Duodenal mucosa (tissue), 2 donors: Measurements from ENCODE around the gene DNASE1L2.
"Not testable (repeated sequence)": the region's sequence is repeated elsewhere in the genome, so short reads cannot be mapped to it uniquely, and the experiment has no call there.

Experiments
- H3K27ac ChIP-seq: one replicate; pipeline ENCODE4 v1.7.0; 2013; ENCODE audit warnings: low read depth, low read length
- H3K27me3 ChIP-seq, 2 donors: one replicate each; pipeline ENCODE4 v1.7.0; 2013; ENCODE audit warnings: low read length in 2 of 2, control low read depth in 1 of 2; ENCODE audit not compliant: insufficient read depth in 2 of 2, control insufficient read depth in 1 of 2
- H3K36me3 ChIP-seq, 2 donors: one replicate each; pipeline ENCODE4 v1.7.0; 2013; ENCODE audit warnings: low read length in 2 of 2, control low read depth in 1 of 2; ENCODE audit not compliant: insufficient read depth in 2 of 2, control insufficient read depth in 1 of 2
- H3K4me1 ChIP-seq, 2 donors: one replicate each; pipeline ENCODE4 v1.7.0; 2013; ENCODE audit warnings: low read length in 2 of 2, control low read depth in 1 of 2; ENCODE audit not compliant: insufficient read depth in 2 of 2, control insufficient read depth in 1 of 2
- H3K4me3 ChIP-seq, 2 donors: one replicate each; pipeline ENCODE4 v1.7.0; 2013; ENCODE audit warnings: low read length in 2 of 2, low read depth in 1 of 2
- H3K9ac ChIP-seq, 2 donors: one replicate each; pipeline ENCODE4 v1.7.0; 2013; ENCODE audit warnings: low read length in 2 of 2, low read depth in 1 of 2
- H3K9me3 ChIP-seq, 2 donors: one replicate each; pipeline ENCODE4 v1.7.0; 2013; ENCODE audit warnings: low read length in 2 of 2, control low read depth in 1 of 2; ENCODE audit not compliant: control insufficient read depth in 1 of 2

Gene DNASE1L2

GRCh38 chr16:2250652-2251295 lies 14.5 kb downstream of the DNASE1L2 start:
- Histone ChIP-seq H3K27me3 (no peaks in the 10 kb centered on the region), H3K9ac (peak overlapping the region; percentile 61 to 77), H3K36me3 (peaks cover 16 to 40% of the 10 kb centered on the region in 2 donors), H3K9me3 (no peaks in the 10 kb centered on the region), H3K4me1 (peaks cover 8 to 15% of the 10 kb centered on the region in 2 donors), H3K4me3 (peak overlapping the region; percentile 76 to 77), H3K27ac (peak overlapping the region; percentile 81)

- Histone ChIP-seq H3K36me3 (peaks cover 10 to 40% of the 10 kb centered on the region in 2 donors), H3K27ac (peak within 1 kb of the TSS; percentile 81)
Observed at GRCh38 chr16:2251296-2252111, 15.3 kb downstream of the DNASE1L2 start, which contains the start of gene ECI1. Gene ECI1, minus strand, starts transcription at chr16:2251587. Its CDS starts 21 bp downstream, at chr16:2251566.

GRCh38 chr16:2252806-2253148 lies 16.5 kb downstream of the DNASE1L2 start:
- Histone ChIP-seq H3K36me3 (peaks cover 20 to 49% of the 10 kb centered on the region in 2 donors), H3K27me3 (no peaks in the 10 kb centered on the region), H3K4me1 (peaks cover 8 to 15% of the 10 kb centered on the region in 2 donors), H3K27ac (no peak overlapping the region), H3K9me3 (no peaks in the 10 kb centered on the region), H3K4me3 (no peak overlapping the region), H3K9ac (no peak overlapping the region)

More at GRCh38 chr16:2251296-2252111, 15.3 kb downstream of the DNASE1L2 start, which contains the start of gene ECI1:
- H3K9me3 ChIP-seq, result no peaks in the 10 kb centered on the region
- peak within 1 kb of the TSS; percentile 76 to 77 for H3K4me3 ChIP-seq
- no peaks in the 10 kb centered on the region for H3K27me3 ChIP-seq
- peak within 1 kb of the TSS; percentile 61 to 77 for H3K9ac ChIP-seq
- H3K4me1 ChIP-seq, result peaks cover 8 to 15% of the 10 kb centered on the region in 2 donors

GRCh38 chr16:2253293-2253692 lies 17.0 kb downstream of the DNASE1L2 start:
- no peak overlapping the region for H3K9ac ChIP-seq
- H3K4me3 ChIP-seq, result no peak overlapping the region
- H3K27ac ChIP-seq, result no peak overlapping the region
- no peaks in the 10 kb centered on the region for H3K27me3 ChIP-seq
- peaks cover 25 to 53% of the 10 kb centered on the region in 2 donors for H3K36me3 ChIP-seq
- peaks cover 8 to 15% of the 10 kb centered on the region in 2 donors for H3K4me1 ChIP-seq
- H3K9me3 ChIP-seq, result no peaks in the 10 kb centered on the region

GRCh38 chr16:2256531-2257140 lies 20.4 kb downstream of the DNASE1L2 start:
- Histone ChIP-seq H3K9ac (no peak overlapping the region), H3K4me3 (no peak overlapping the region), H3K9me3 (no peaks in the 10 kb centered on the region), H3K27me3 (no peaks in the 10 kb centered on the region), H3K36me3 (peaks cover 31 to 78% of the 10 kb centered on the region in 2 donors), H3K4me1 (peaks cover 7 to 8% of the 10 kb centered on the region in 2 donors), H3K27ac (no peak overlapping the region)

GRCh38 chr16:2257726-2258125 lies 21.5 kb downstream of the DNASE1L2 start:
- H3K4me1 ChIP-seq, result no peaks in the 10 kb centered on the region
- H3K27me3 ChIP-seq, result no peaks in the 10 kb centered on the region
- no peak overlapping the region for H3K9ac ChIP-seq
- no peak overlapping the region for H3K4me3 ChIP-seq
- peaks cover 42 to 88% of the 10 kb centered on the region in 2 donors for H3K36me3 ChIP-seq
- H3K9me3 ChIP-seq, result no peaks in the 10 kb centered on the region
- H3K27ac ChIP-seq, result no peak overlapping the region

GRCh38 chr16:2258530-2258929 lies 22.3 kb downstream of the DNASE1L2 start:
- H3K9ac ChIP-seq, result not testable (repeated sequence)
- H3K36me3 ChIP-seq, result peaks cover 50 to 89% of the 10 kb centered on the region in 2 donors

GRCh38 chr16:2260250-2260649 lies 24.0 kb downstream of the DNASE1L2 start:
- Histone ChIP-seq H3K4me3 (no peak overlapping the region), H3K36me3 (peaks cover 45 to 81% of the 10 kb centered on the region in 2 donors), H3K27ac (no peak overlapping the region), H3K27me3 (no peaks in the 10 kb centered on the region), H3K9me3 (no peaks in the 10 kb centered on the region), H3K4me1 (no peaks in the 10 kb centered on the region), H3K9ac (no peak overlapping the region)

More at GRCh38 chr16:2258530-2258929, 22.3 kb downstream of the DNASE1L2 start:
- not testable (repeated sequence) for H3K27ac ChIP-seq, H3K4me1 ChIP-seq, H3K9me3 ChIP-seq, H3K4me3 ChIP-seq, H3K27me3 ChIP-seq

GRCh38 chr16:2263026-2263425 lies 26.8 kb downstream of the DNASE1L2 start:
- H3K27ac ChIP-seq, H3K9me3 ChIP-seq, H3K27me3 ChIP-seq, H3K9ac ChIP-seq, H3K4me3 ChIP-seq: not testable (repeated sequence)
- Histone ChIP-seq H3K36me3 (peaks cover 27 to 54% of the 10 kb centered on the region in 2 donors), H3K4me1 (peaks cover 0 to 14% of the 10 kb centered on the region in 2 donors)

- H3K27ac ChIP-seq, H3K9me3 ChIP-seq, H3K27me3 ChIP-seq: not testable (repeated sequence)
- peak overlapping the region; percentile 66 to 90 for H3K9ac ChIP-seq
- H3K36me3 ChIP-seq, result peaks cover 16 to 24% of the 10 kb centered on the region in 2 donors
- peak overlapping the region; percentile 88 to 89 for H3K4me3 ChIP-seq
- H3K4me1 ChIP-seq, result peaks cover 8 to 28% of the 10 kb centered on the region in 2 donors
Observed at GRCh38 chr16:2266887-2267286, 30.6 kb downstream of the DNASE1L2 start.
